IPS-15b (cell line): Measurements from ENCODE around the gene RUFY1.

Experiments
- H3K27me3 ChIP-seq: one replicate; pipeline ENCODE4 v1.6.1; 2013; ENCODE audit warnings: low read length; ENCODE audit not compliant: control insufficient read depth, insufficient read depth
- H3K36me3 ChIP-seq: one replicate; pipeline ENCODE4 v1.6.1; 2013; ENCODE audit warnings: low read length; ENCODE audit not compliant: control insufficient read depth, insufficient read depth
- H3K4me1 ChIP-seq: one replicate; pipeline ENCODE4 v1.6.1; 2013; ENCODE audit warnings: mild to moderate bottlenecking, low read length; ENCODE audit not compliant: control insufficient read depth, insufficient read depth
- H3K4me3 ChIP-seq: one replicate; pipeline ENCODE4 v1.5.1; 2013; ENCODE audit warnings: low read depth, low read length
- H3K9ac ChIP-seq: one replicate; pipeline ENCODE4 v1.6.1; 2013; ENCODE audit warnings: low read depth, mild to moderate bottlenecking, low read length
- H3K9me3 ChIP-seq: one replicate; pipeline ENCODE4 v1.6.1; 2013; ENCODE audit warnings: mild to moderate bottlenecking, low read length; ENCODE audit not compliant: control insufficient read depth, insufficient read depth

RUFY1 gene

GRCh38 chr5:179607160-179607931, 57.0 kb downstream of the RUFY1 start:
- H3K9me3 ChIP-seq = no peaks in the 10 kb centered on the region
- peaks cover 54% of the 10 kb centered on the region for H3K36me3 ChIP-seq
- no peaks in the 10 kb centered on the region for H3K27me3 ChIP-seq
- H3K4me3 ChIP-seq = no peak overlapping the region
- H3K9ac ChIP-seq = no peak overlapping the region
- H3K4me1 ChIP-seq = no peaks in the 10 kb centered on the region

DNA sequence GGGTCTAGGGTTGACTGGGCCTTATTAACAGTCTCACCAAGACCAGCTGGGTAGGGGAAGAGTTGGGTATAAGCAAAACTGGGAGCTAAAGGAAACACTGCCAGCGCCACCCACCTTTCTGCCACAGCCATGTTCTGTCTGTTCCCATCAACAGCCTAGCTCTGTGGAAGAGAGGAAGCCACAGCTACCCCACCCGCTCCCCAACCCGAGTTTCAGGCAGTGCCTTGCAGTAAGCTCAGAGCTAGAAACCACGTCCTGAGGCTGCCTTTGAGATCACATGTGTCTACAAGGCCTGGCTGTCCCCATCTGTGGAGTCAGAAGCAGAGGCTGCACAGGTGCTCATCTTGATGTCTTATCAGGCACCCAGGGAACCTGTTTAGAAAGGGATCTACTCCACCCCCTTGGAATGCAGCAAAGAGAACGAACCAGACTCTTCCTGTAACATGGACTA, 57.8 kb downstream of the RUFY1 start:
- Histone ChIP-seq H3K9ac (no peak overlapping the region), H3K36me3 (peaks cover 52% of the 10 kb centered on the region), H3K4me1 (no peaks in the 10 kb centered on the region), H3K27me3 (no peaks in the 10 kb centered on the region), H3K4me3 (no peak overlapping the region), H3K9me3 (no peaks in the 10 kb centered on the region)

DNA sequence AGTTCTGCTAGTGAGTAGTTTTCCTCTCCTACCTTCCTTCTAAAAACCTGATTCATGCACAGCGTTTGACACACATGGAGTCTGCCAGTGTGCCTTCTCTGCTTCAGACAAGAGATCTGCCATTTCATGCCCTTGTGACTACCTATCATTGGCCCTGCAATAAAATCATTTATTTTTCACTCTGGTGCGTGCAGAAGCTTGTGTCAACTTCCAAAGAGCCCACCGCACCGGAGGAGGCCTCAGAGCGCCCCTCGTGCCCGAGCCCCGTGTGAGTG, 59.4 kb downstream of the RUFY1 start:
- Histone ChIP-seq H3K9ac (no peak overlapping the region), H3K4me3 (no peak overlapping the region), H3K4me1 (no peaks in the 10 kb centered on the region), H3K9me3 (no peaks in the 10 kb centered on the region), H3K36me3 (peaks cover 66% of the 10 kb centered on the region), H3K27me3 (no peaks in the 10 kb centered on the region)

DNA sequence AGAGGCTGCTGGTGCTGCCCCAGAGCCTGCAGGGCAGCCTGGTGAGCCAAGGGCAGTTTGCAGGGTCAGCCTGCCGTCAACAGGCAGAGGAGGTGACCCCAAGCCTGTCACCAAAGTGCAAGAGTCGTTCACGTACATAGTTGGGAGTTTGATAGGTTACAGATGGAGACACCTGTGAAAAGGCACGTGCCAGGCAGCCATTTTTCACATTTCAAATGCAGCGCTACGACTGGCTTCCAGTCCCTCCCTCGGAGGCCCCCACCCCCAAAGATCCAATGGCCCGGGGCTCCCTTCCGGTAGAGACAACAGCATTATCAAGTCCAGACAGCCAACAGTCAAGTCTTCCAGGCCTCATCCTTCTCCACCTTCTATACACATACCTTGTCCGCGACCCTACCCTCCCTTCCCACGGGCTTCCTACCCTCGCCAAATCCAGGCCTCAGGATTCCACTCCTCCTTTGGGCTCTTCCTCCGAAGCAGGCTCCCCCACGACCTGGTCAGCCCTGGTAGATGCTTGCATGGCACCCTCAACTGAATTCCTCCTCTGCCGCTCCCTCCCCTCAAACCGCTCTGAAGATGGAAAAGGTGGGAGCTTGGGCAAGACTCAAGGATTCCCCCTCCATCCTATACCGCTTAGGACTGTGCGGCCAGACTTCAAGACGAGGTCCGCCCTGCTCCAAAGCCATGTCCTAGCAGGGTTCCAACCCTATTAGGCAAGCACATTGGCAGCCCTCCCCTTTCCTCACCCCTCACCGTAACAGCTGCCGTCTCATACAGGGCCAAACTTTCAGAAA, 60.0 kb downstream of the RUFY1 start:
- Histone ChIP-seq H3K9ac (no peak overlapping the region), H3K4me1 (no peaks in the 10 kb centered on the region), H3K36me3 (peaks cover 71% of the 10 kb centered on the region), H3K9me3 (no peaks in the 10 kb centered on the region), H3K4me3 (no peak overlapping the region), H3K27me3 (no peaks in the 10 kb centered on the region)

GRCh38 chr5:179610903-179611265, 60.5 kb downstream of the RUFY1 start:
- no peaks in the 10 kb centered on the region for H3K9me3 ChIP-seq
- H3K4me1 ChIP-seq = no peaks in the 10 kb centered on the region
- no peaks in the 10 kb centered on the region for H3K27me3 ChIP-seq
- no peak overlapping the region for H3K4me3 ChIP-seq
- peaks cover 70% of the 10 kb centered on the region for H3K36me3 ChIP-seq
- no peak overlapping the region for H3K9ac ChIP-seq

GRCh38 chr5:179612577-179613459, 62.5 kb downstream of the RUFY1 start:
- H3K9me3 ChIP-seq = no peaks in the 10 kb centered on the region
- H3K36me3 ChIP-seq = peaks cover 64% of the 10 kb centered on the region

DNA sequence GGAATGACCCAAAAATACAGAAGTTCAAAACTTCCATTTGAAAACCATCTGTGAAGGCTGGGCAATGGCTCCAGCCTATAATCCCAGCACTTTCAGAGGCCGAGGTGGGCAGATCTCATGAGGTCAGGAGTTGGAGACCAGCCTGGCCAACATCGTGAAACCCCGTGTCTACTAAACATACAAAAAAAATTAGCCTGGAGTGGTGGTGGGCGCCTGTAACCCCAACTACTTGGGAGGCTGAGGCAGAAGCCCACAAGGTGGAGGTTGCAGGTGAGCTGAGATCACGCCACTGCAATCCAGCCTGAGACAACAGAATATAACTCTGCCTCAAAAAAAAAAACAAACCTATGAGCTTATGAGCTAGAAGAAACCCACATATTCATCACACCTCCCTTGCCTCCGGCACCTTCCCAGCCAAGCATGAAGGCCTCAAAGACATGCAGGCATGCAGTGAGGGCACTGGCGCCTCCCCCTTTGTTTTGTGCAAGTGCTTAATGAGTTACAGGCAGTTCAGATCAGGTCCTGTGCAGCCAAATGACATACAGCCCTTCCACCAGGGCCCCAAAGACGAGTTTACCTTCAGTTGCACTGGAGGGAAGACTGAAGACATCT, 63.2 kb downstream of the RUFY1 start:
- Histone ChIP-seq H3K9ac (no peak overlapping the region), H3K36me3 (peaks cover 70% of the 10 kb centered on the region), H3K4me1 (no peaks in the 10 kb centered on the region), H3K9me3 (no peaks in the 10 kb centered on the region), H3K4me3 (no peak overlapping the region), H3K27me3 (no peaks in the 10 kb centered on the region)

More at GRCh38 chr5:179612577-179613459, 62.5 kb downstream of the RUFY1 start:
- Histone ChIP-seq H3K4me1 (no peaks in the 10 kb centered on the region), H3K4me3 (no peak overlapping the region), H3K27me3 (no peaks in the 10 kb centered on the region), H3K9ac (no peak overlapping the region)

- Histone ChIP-seq H3K9ac (no peak overlapping the region), H3K27me3 (no peaks in the 10 kb centered on the region), H3K4me1 (no peaks in the 10 kb centered on the region), H3K36me3 (peaks cover 63% of the 10 kb centered on the region), H3K4me3 (no peak overlapping the region), H3K9me3 (no peaks in the 10 kb centered on the region)
Observed at GRCh38 chr5:179614745-179615144, 64.4 kb downstream of the RUFY1 start.

DNA sequence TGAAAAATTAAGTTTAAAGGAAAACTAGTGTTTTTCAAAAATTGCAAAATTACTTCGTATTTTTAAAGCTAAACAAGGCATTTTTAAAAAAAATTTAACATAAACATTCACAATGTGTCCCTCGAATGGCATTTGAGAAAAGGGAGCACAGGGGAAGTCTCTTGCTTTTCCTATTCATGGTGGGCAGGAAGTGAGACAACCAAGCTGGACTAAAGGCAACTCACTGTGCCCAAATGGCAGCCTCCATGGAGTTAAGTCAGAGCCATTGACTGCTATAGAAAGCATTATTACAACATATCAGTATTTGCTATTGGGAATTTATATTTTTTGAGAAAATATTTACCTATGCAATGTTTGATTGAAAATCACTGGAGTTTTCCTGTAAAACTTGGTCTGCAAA, 64.8 kb downstream of the RUFY1 start:
- Histone ChIP-seq H3K9ac (no peak overlapping the region), H3K4me1 (no peaks in the 10 kb centered on the region), H3K9me3 (no peaks in the 10 kb centered on the region), H3K27me3 (no peaks in the 10 kb centered on the region), H3K4me3 (no peak overlapping the region), H3K36me3 (peaks cover 61% of the 10 kb centered on the region)

DNA sequence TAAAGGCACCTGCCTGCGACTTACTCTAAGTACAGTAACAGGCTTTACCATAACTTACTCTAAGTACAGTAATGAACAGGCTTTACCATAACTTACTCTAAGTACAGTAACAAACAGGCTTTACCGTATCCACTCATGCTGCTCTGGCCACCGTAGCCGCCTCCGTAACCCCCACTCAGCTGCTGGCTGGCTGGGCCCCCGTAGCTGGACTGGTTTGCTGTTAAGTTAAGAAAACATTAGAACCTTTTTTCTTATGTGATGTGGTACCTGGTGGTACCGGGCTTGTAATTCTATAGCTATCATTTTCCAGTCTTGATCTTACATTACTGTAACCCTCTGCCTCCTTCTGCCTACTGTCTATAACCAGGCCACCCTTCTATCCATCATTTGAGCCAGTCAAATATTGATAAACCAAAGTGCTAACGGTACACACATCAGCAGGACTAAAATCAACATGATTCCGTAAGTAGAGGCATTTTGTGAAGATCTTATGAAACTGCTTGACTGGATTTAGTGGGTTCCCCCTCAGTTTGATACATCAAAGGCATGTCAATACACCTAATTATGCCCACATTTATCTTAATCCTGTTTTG, 65.7 kb downstream of the RUFY1 start:
- Histone ChIP-seq H3K9ac (no peak overlapping the region), H3K36me3 (peaks cover 63% of the 10 kb centered on the region), H3K9me3 (no peaks in the 10 kb centered on the region), H3K27me3 (no peaks in the 10 kb centered on the region), H3K4me1 (no peaks in the 10 kb centered on the region), H3K4me3 (no peak overlapping the region)

DNA sequence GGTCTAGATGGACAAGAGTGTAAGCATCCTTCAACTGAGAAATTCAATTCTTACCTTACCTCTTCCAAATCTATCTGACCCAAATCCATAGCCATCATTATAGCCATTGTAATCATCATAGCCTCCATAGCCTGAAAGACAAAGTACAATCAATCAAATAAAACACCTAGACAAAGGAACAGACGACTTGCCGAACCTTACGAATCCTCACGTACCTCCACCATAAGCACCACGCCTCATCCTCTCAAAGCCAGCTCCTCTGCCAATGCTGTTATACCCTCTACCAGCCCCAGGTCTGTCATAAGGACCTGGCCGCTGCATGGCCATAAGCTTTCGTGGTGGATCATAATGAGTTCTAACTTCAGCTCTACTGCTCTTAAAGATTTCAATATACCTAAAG, 67.6 kb downstream of the RUFY1 start:
- Histone ChIP-seq H3K9me3 (no peaks in the 10 kb centered on the region), H3K36me3 (peaks cover 67% of the 10 kb centered on the region), H3K4me1 (peaks cover 2% of the 10 kb centered on the region), H3K9ac (no peak overlapping the region), H3K4me3 (no peak overlapping the region), H3K27me3 (no peaks in the 10 kb centered on the region)
